Measurements from ENCODE around the gene PLA2G15.

PLA2G15 gene

GRCh38 chr16:68273896-68274295, 28.7 kb downstream of the PLA2G15 start:
- Histone ChIP-seq H2AK5ac (ENCODE audit: low read length, severe bottlenecking) (no peak overlapping the region), H3K27me3 (ENCODE audit: control insufficient read depth in 1 of 2, insufficient read depth in 1 of 2, low read length in 2 of 2) (no peaks in the 10 kb centered on the region), H3K4me1 (ENCODE audit: control insufficient read depth, insufficient read depth, low read depth, low read length) (peaks cover 7% of the 10 kb centered on the region), H4K91ac (ENCODE audit: low read length) (no peak overlapping the region), H3K4me2 (ENCODE audit: low read length, poor library complexity, severe bottlenecking) (no peak overlapping the region), H3K79me1 (replicated peaks; ENCODE audit: low read length, poor library complexity, severe bottlenecking) (peaks cover 18% of the 10 kb centered on the region), H2BK120ac (ENCODE audit: low read depth, low read length) (no peak overlapping the region), H2BK5ac (ENCODE audit: low read depth, low read length, poor library complexity, severe bottlenecking) (no peak overlapping the region), H3K4me3 (ENCODE audit: insufficient read depth in 1 of 2, low read depth in 1 of 2, low read length in 2 of 2) (no peak overlapping the region), H3K9ac (ENCODE audit: low read length) (no peak overlapping the region), H3K27ac (ENCODE audit: low read length, poor library complexity, severe bottlenecking) (no peak overlapping the region), H4K8ac (ENCODE audit: low read length) (no peak overlapping the region), H3K4ac (ENCODE audit: low read depth in 1 of 2, low read length in 2 of 2) (no peak overlapping the region), H3K23ac (ENCODE audit: low read length in 2 of 2) (no peak overlapping the region), H3K14ac (ENCODE audit: low read length in 2 of 2) (no peak overlapping the region), H2BK12ac (ENCODE audit: low read length in 2 of 2) (no peak overlapping the region), H3K9me3 (ENCODE audit: control insufficient read depth, low read length) (no peaks in the 10 kb centered on the region), H2BK15ac (ENCODE audit: low read depth, poor library complexity, severe bottlenecking) (no peak overlapping the region), H3K36me3 (ENCODE audit: control insufficient read depth in 1 of 2, insufficient read depth in 2 of 2, low read depth in 1 of 2, low read length in 2 of 2) (peaks cover 26 to 46% of the 10 kb centered on the region in 2 experiments), H3K18ac (ENCODE audit: low read depth in 1 of 2, low read length in 2 of 2) (no peak overlapping the region), H2AFZ (ENCODE audit: low read depth, low read length) (no peak overlapping the region)
- WGBS: 97% methylated on average over 3 of the region's 8 CpGs
- DNase-seq: no peak

- Histone ChIP-seq H3K4ac (ENCODE audit: low read depth in 1 of 2, low read length in 2 of 2) (no peak overlapping the region), H3K14ac (ENCODE audit: low read length in 2 of 2) (no peak overlapping the region), H3K9me3 (ENCODE audit: control insufficient read depth, low read length) (no peaks in the 10 kb centered on the region), H3K27me3 (ENCODE audit: control insufficient read depth in 1 of 2, insufficient read depth in 1 of 2, low read length in 2 of 2) (no peaks in the 10 kb centered on the region), H3K36me3 (ENCODE audit: control insufficient read depth in 1 of 2, insufficient read depth in 2 of 2, low read depth in 1 of 2, low read length in 2 of 2) (peaks cover 26 to 49% of the 10 kb centered on the region in 2 experiments), H2BK5ac (ENCODE audit: low read depth, low read length, poor library complexity, severe bottlenecking) (no peak overlapping the region), H2BK15ac (ENCODE audit: low read depth, poor library complexity, severe bottlenecking) (no peak overlapping the region), H3K4me1 (ENCODE audit: control insufficient read depth, insufficient read depth, low read depth, low read length) (peaks cover 6% of the 10 kb centered on the region), H2AK5ac (ENCODE audit: low read length, severe bottlenecking) (no peak overlapping the region), H3K4me3 (ENCODE audit: insufficient read depth in 1 of 2, low read depth in 1 of 2, low read length in 2 of 2) (no peak overlapping the region), H2BK12ac (ENCODE audit: low read length in 2 of 2) (no peak overlapping the region), H3K79me1 (replicated peaks; ENCODE audit: low read length, poor library complexity, severe bottlenecking) (peaks cover 18% of the 10 kb centered on the region), H2BK120ac (ENCODE audit: low read depth, low read length) (no peak overlapping the region), H2AFZ (ENCODE audit: low read depth, low read length) (no peak overlapping the region), H3K9ac (ENCODE audit: low read length) (no peak overlapping the region), H3K23ac (ENCODE audit: low read length in 2 of 2) (no peak overlapping the region), H3K4me2 (ENCODE audit: low read length, poor library complexity, severe bottlenecking) (no peak overlapping the region), H4K91ac (ENCODE audit: low read length) (no peak overlapping the region), H3K18ac (ENCODE audit: low read depth in 1 of 2, low read length in 2 of 2) (no peak overlapping the region), H4K8ac (ENCODE audit: low read length) (no peak overlapping the region), H3K27ac (ENCODE audit: low read length, poor library complexity, severe bottlenecking) (no peak overlapping the region)
- WGBS: 100% methylated on average over 4 of the region's 4 CpGs
- DNase-seq: no peak
Observed at GRCh38 chr16:68274441-68274840, 29.3 kb downstream of the PLA2G15 start.

DNA sequence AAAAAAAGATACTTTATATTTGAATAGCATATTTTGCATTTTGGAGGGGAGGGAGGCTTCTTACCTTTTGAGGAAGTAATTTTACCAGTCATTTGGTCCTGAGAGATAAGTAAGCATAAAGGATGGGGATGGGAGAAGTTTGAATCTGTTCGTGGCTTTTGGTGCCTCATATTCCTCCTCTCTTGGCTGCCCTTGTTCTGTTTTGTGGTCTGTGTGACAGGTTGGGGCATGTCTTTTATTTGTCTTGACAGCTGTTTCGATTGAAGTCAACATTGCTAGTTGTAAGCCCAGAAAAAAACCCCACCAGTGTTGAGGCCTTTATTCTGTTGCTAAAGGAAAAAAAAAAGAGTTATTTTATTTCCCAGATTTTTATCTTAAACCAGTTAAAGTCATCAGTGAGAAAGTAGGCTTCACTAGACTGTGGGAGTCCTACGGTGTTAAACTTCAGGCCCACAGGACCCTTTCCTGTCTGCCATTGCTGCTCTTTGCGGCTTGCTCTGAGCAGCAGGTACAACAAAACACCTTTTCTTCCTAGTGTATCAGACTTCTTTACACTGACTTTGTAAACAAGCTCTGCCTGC, 30.5 kb downstream of the PLA2G15 start:
- Histone ChIP-seq H3K36me3 (ENCODE audit: control insufficient read depth in 1 of 2, insufficient read depth in 2 of 2, low read depth in 1 of 2, low read length in 2 of 2) (peaks cover 28 to 49% of the 10 kb centered on the region in 2 experiments), H3K4ac (ENCODE audit: low read depth in 1 of 2, low read length in 2 of 2) (no peak overlapping the region), H3K4me2 (ENCODE audit: low read length, poor library complexity, severe bottlenecking) (no peak overlapping the region), H2BK120ac (ENCODE audit: low read depth, low read length) (no peak overlapping the region), H3K4me3 (ENCODE audit: insufficient read depth in 1 of 2, low read depth in 1 of 2, low read length in 2 of 2) (no peak overlapping the region), H3K14ac (ENCODE audit: low read length in 2 of 2) (no peak overlapping the region), H3K9me3 (ENCODE audit: control insufficient read depth, low read length) (no peaks in the 10 kb centered on the region), H2BK12ac (ENCODE audit: low read length in 2 of 2) (no peak overlapping the region), H2AK5ac (ENCODE audit: low read length, severe bottlenecking) (no peak overlapping the region), H2AFZ (ENCODE audit: low read depth, low read length) (no peak overlapping the region), H3K4me1 (ENCODE audit: control insufficient read depth, insufficient read depth, low read depth, low read length) (peaks cover 4% of the 10 kb centered on the region), H4K91ac (ENCODE audit: low read length) (no peak overlapping the region), H3K18ac (ENCODE audit: low read depth in 1 of 2, low read length in 2 of 2) (no peak overlapping the region), H3K27me3 (ENCODE audit: control insufficient read depth in 1 of 2, insufficient read depth in 1 of 2, low read length in 2 of 2) (no peaks in the 10 kb centered on the region), H3K23ac (ENCODE audit: low read length in 2 of 2) (no peak overlapping the region), H2BK15ac (ENCODE audit: low read depth, poor library complexity, severe bottlenecking) (no peak overlapping the region), H4K8ac (ENCODE audit: low read length) (no peak overlapping the region), H3K79me1 (replicated peaks; ENCODE audit: low read length, poor library complexity, severe bottlenecking) (peaks cover 25% of the 10 kb centered on the region), H2BK5ac (ENCODE audit: low read depth, low read length, poor library complexity, severe bottlenecking) (no peak overlapping the region), H3K27ac (ENCODE audit: low read length, poor library complexity, severe bottlenecking) (no peak overlapping the region), H3K9ac (ENCODE audit: low read length) (no peak overlapping the region)
- DNase-seq: no peak
- 85% methylated on average over 3 of the region's 4 CpGs for WGBS

DNA sequence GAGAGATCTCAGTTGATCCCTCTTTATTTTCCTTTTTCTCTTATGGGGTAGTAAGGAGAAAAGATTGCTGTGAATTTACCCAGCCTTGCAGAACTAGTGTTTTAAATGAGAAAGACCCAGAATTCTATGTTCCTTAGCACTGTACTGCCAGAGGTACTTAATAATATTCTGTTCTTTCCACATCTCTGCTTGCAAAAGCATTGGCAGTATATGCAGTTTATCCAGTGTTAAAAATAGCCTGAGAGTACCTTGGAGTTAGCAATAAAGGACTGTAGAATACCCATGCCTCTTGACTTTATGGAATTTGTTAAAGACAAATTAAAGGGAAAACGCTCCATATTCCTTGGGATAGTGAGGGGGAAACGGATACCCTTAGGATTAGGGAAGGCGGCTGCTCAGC, 31.1 kb downstream of the PLA2G15 start:
- WGBS: 67% methylated on average over 3 of the region's 3 CpGs
- Histone ChIP-seq H3K4ac (ENCODE audit: low read depth in 1 of 2, low read length in 2 of 2) (no peak overlapping the region), H2AFZ (ENCODE audit: low read depth, low read length) (no peak overlapping the region), H3K23ac (ENCODE audit: low read length in 2 of 2) (no peak overlapping the region), H2BK5ac (ENCODE audit: low read depth, low read length, poor library complexity, severe bottlenecking) (no peak overlapping the region), H3K4me2 (ENCODE audit: low read length, poor library complexity, severe bottlenecking) (no peak overlapping the region), H3K9ac (ENCODE audit: low read length) (no peak overlapping the region), H3K4me3 (ENCODE audit: insufficient read depth in 1 of 2, low read depth in 1 of 2, low read length in 2 of 2) (no peak overlapping the region), H2BK120ac (ENCODE audit: low read depth, low read length) (no peak overlapping the region), H2BK15ac (ENCODE audit: low read depth, poor library complexity, severe bottlenecking) (no peak overlapping the region), H3K18ac (ENCODE audit: low read depth in 1 of 2, low read length in 2 of 2) (no peak overlapping the region), H2BK12ac (ENCODE audit: low read length in 2 of 2) (no peak overlapping the region), H3K14ac (ENCODE audit: low read length in 2 of 2) (no peak overlapping the region), H3K36me3 (ENCODE audit: control insufficient read depth in 1 of 2, insufficient read depth in 2 of 2, low read depth in 1 of 2, low read length in 2 of 2) (peaks cover 28 to 54% of the 10 kb centered on the region in 2 experiments), H2AK5ac (ENCODE audit: low read length, severe bottlenecking) (no peak overlapping the region), H4K91ac (ENCODE audit: low read length) (no peak overlapping the region), H4K8ac (ENCODE audit: low read length) (no peak overlapping the region), H3K79me1 (replicated peaks; ENCODE audit: low read length, poor library complexity, severe bottlenecking) (peaks cover 28% of the 10 kb centered on the region), H3K27me3 (ENCODE audit: control insufficient read depth in 1 of 2, insufficient read depth in 1 of 2, low read length in 2 of 2) (no peaks in the 10 kb centered on the region), H3K9me3 (ENCODE audit: control insufficient read depth, low read length) (no peaks in the 10 kb centered on the region), H3K27ac (ENCODE audit: low read length, poor library complexity, severe bottlenecking) (no peak overlapping the region), H3K4me1 (ENCODE audit: control insufficient read depth, insufficient read depth, low read depth, low read length) (peaks cover 2% of the 10 kb centered on the region)
- no peak for DNase-seq

Measured in mesenchymal stem cell (in vitro differentiated cells and primary cell).